GM23338 (cell line): ENCODE results near the gene SPTA1. TPM values are rescaled to one million over a fixed set of nuclear protein-coding genes. Genes with fewer than 3 reads are reported as not detected.

ENCODE experiments used
- ATAC-seq: fragments of 200-7000 bp; cut with Tn5 transposase; 3 replicates; pipeline ENCODE4 v1.9.1; 2020
- DNase-seq: peaks from one replicate; pipeline ENCODE4 v3.0.0-alpha.2; 2015; ENCODE audit warnings: low spot score
- H2AFZ ChIP-seq: fragments of 200-600 bp; sonication (generic); 2 replicates; pipeline ENCODE4 v1.8.0; 2016; ENCODE audit warnings: antibody characterized with exemption, mild to moderate bottlenecking, moderate library complexity
- H3F3A ChIP-seq: fragments of 200-600 bp; sonication (generic); replicated peaks from 2 replicates; pipeline ENCODE4 v1.8.0; 2017; ENCODE audit warnings: antibody characterized with exemption, mixed run types, low read depth
- H3K27ac ChIP-seq: fragments of 200-600 bp; sonication (generic); 2 replicates; pipeline ENCODE4 v1.6.1; 2016; ENCODE audit warnings: low read depth
- H3K27me3 ChIP-seq: fragments of 200-600 bp; sonication (generic); 2 replicates; pipeline ENCODE4 v1.8.0; 2016; ENCODE audit warnings: mild to moderate bottlenecking, mixed run types, moderate library complexity; ENCODE audit not compliant: insufficient read depth
- H3K36me3 ChIP-seq: fragments of 200-600 bp; sonication (generic); 2 replicates; pipeline ENCODE4 v1.8.0; 2016; ENCODE audit warnings: mild to moderate bottlenecking; ENCODE audit not compliant: insufficient read depth
- H3K4me1 ChIP-seq: fragments of 200-600 bp; sonication (generic); 2 replicates; pipeline ENCODE4 v1.8.0; 2016; ENCODE audit warnings: mild to moderate bottlenecking, moderate library complexity; ENCODE audit not compliant: insufficient read depth
- H3K4me2 ChIP-seq: fragments of 200-600 bp; sonication (generic); 2 replicates; pipeline ENCODE4 v1.7.1; 2017; ENCODE audit warnings: mixed run types
- H3K4me3 ChIP-seq: fragments of 200-600 bp; sonication (generic); 2 replicates; pipeline ENCODE4 v1.6.1; 2016; ENCODE audit warnings: mixed run types
- H3K79me2 ChIP-seq: fragments of 200-600 bp; sonication (generic); replicated peaks from 2 replicates; pipeline ENCODE4 v1.8.0; 2017; ENCODE audit warnings: mild to moderate bottlenecking; ENCODE audit not compliant: insufficient read depth
- H3K9me2 ChIP-seq: fragments of 200-600 bp; sonication (generic); 2 replicates; pipeline ENCODE4 v1.8.0; 2017; ENCODE audit not compliant: insufficient read depth
- H4K20me1 ChIP-seq: fragments of 200-600 bp; sonication (generic); replicated peaks from 2 replicates; pipeline ENCODE4 v1.8.0; 2017; ENCODE audit warnings: mild to moderate bottlenecking; ENCODE audit not compliant: insufficient read depth
- H3K27ac Mint-ChIP-seq: 2 replicates; pipeline ENCODE4 v1.8.0; 2020; ENCODE audit warnings: inconsistent platforms, mild to moderate bottlenecking, moderate library complexity, mixed read lengths
- H3K27me3 Mint-ChIP-seq: 3 replicates; pipeline ENCODE4 v1.8.0; 2022; ENCODE audit warnings: low read depth, mild to moderate bottlenecking, moderate library complexity, mixed read lengths, inconsistent platforms; ENCODE audit not compliant: insufficient read depth, poor library complexity
- H3K36me3 Mint-ChIP-seq: 3 replicates; pipeline ENCODE4 v1.8.0; 2021; ENCODE audit warnings: low read depth, mild to moderate bottlenecking, inconsistent platforms, moderate library complexity, mixed read lengths
- H3K4me1 Mint-ChIP-seq: 3 replicates; pipeline ENCODE4 v1.8.0; 2020; ENCODE audit warnings: mild to moderate bottlenecking, inconsistent platforms, mixed read lengths
- H3K4me3 Mint-ChIP-seq: 3 replicates; pipeline ENCODE4 v1.8.0; 2021; ENCODE audit warnings: moderate library complexity, mild to moderate bottlenecking, inconsistent platforms, mixed read lengths
- H3K9me3 Mint-ChIP-seq: 3 replicates; pipeline ENCODE4 v1.8.0; 2020; ENCODE audit warnings: moderate library complexity, mild to moderate bottlenecking, inconsistent platforms, mixed read lengths
- CREB1 ChIP-seq: fragments of 250-450 bp; sonication (Bioruptor Pico); IDR thresholded peaks from 2 replicates; pipeline ENCODE4 v1.5.0; 2020; ENCODE audit warnings: low read depth, mild to moderate bottlenecking, moderate library complexity
- CTCF ChIP-seq, 2 experiments: fragments of 200-600 bp in 1 of 2; sonication (generic) in 1 of 2; conservative IDR thresholded peaks; 2 replicates each; pipeline versions ENCODE4 v1.5.1 to v1.6.1; 2016 to 2017; ENCODE audit warnings: antibody characterized with exemption in 2 of 2, low read depth in 2 of 2, mild to moderate bottlenecking in 2 of 2, moderate library complexity in 1 of 2
- ETS1 ChIP-seq: IDR thresholded peaks from 2 replicates; pipeline ENCODE4 v1.6.1; 2016; ENCODE audit warnings: antibody characterized with exemption
- EZH2 ChIP-seq: fragments of 200-600 bp; sonication (generic); IDR thresholded peaks from one replicate; pipeline ENCODE4 v1.8.0; 2017; ENCODE audit warnings: antibody characterized with exemption, mild to moderate bottlenecking, low read depth; ENCODE audit not compliant: unreplicated experiment
- EZH2phosphoT487 ChIP-seq: fragments of 200-600 bp; sonication (generic); IDR thresholded peaks from one replicate; pipeline ENCODE4 v1.8.1; 2018; ENCODE audit warnings: antibody characterized with exemption; ENCODE audit not compliant: unreplicated experiment
- JUNB ChIP-seq: IDR thresholded peaks from one replicate; pipeline ENCODE4 v1.6.1; 2016; ENCODE audit warnings: antibody characterized with exemption; ENCODE audit not compliant: unreplicated experiment
- NANOG ChIP-seq: IDR thresholded peaks from 2 replicates; pipeline ENCODE4 v1.6.1; 2016; ENCODE audit warnings: antibody characterized with exemption, borderline replicate concordance
- POLR2AphosphoS5 ChIP-seq: IDR thresholded peaks from 2 replicates; pipeline ENCODE4 v1.6.1; 2016; ENCODE audit warnings: antibody characterized with exemption, low read depth
- REST ChIP-seq: IDR thresholded peaks from one replicate; pipeline ENCODE4 v1.6.1; 2018; ENCODE audit warnings: antibody characterized with exemption; ENCODE audit not compliant: unreplicated experiment
- STAT1 ChIP-seq: IDR thresholded peaks from one replicate; pipeline ENCODE4 v1.6.1; 2016; ENCODE audit warnings: antibody characterized with exemption; ENCODE audit not compliant: unreplicated experiment
- ZNF114 ChIP-seq: fragments of 250-450 bp; sonication (Bioruptor Pico); IDR thresholded peaks from 2 replicates; pipeline ENCODE4 v1.5.0; 2020; ENCODE audit warnings: mild to moderate bottlenecking, moderate library complexity
- ZNF331 ChIP-seq: fragments of 250-450 bp; sonication (Bioruptor Pico); IDR thresholded peaks from 2 replicates; pipeline ENCODE4 v1.5.0; 2020; ENCODE audit warnings: low read depth, mild to moderate bottlenecking, moderate library complexity
- ZNF462 ChIP-seq: fragments of 250-450 bp; sonication (Bioruptor Pico); IDR thresholded peaks from 2 replicates; pipeline ENCODE4 v1.5.0; 2020; ENCODE audit warnings: mild to moderate bottlenecking, moderate library complexity
- polyA plus RNA-seq: library from polyadenylated mRNA; unstranded; fragments of >200 nt; fragmentation: Nextera tagmentation; extraction: Ambion mirVana; gene quantifications from 2 replicates; pipeline ENCODE4 v1.2.1, GENCODE V29; 2016
- total RNA-seq: library from RNA; depleted of rRNA; stranded (reverse); fragments of >200 nt; shearing (Covaris generic); gene quantifications from 2 replicates; pipeline ENCODE4 v1.2.3, GENCODE V29; 2014

Gene SPTA1
- total and polyA plus RNA-seq, 2 experiments from 2014 or later = not detected

GRCh38 chr1:158724442-158724841, 37.9 kb upstream of the SPTA1 start:
- Histone ChIP-seq H3K27ac (no peak overlapping the region), H3K36me3 (no peaks in the 10 kb centered on the region), H2AFZ (no peak overlapping the region), H3K27me3 (no peaks in the 10 kb centered on the region), H3K4me3 (no peak overlapping the region), H3F3A (no peaks in the 10 kb centered on the region), H3K79me2 (no peaks in the 10 kb centered on the region), H3K4me1 (no peaks in the 10 kb centered on the region), H3K4me2 (no peak overlapping the region), H4K20me1 (no peaks in the 10 kb centered on the region), H3K9me2 (no peaks in the 10 kb centered on the region)
- H3K27me3 Mint-ChIP-seq = no peaks in the 10 kb centered on the region
- DNase-seq = no peak
- ATAC-seq = no peak
- no peaks in the 10 kb centered on the region for H3K36me3 Mint-ChIP-seq
- H3K9me3 Mint-ChIP-seq = no peaks in the 10 kb centered on the region
- no peaks in the 10 kb centered on the region for H3K4me1 Mint-ChIP-seq
- no peak overlapping the region for H3K4me3 Mint-ChIP-seq
- no peak overlapping the region for H3K27ac Mint-ChIP-seq
- no peak for TF ChIP-seq EZH2phosphoT487
- TF ChIP-seq ZNF331 (CRISPR knock-in tag) = no peak
- TF ChIP-seq ZNF114 (CRISPR knock-in tag) = no peak
- no peak for TF ChIP-seq REST
- TF ChIP-seq NANOG = no peak
- TF ChIP-seq ETS1 = no peak
- TF ChIP-seq JUNB = no peak
- TF ChIP-seq ZNF462 (CRISPR knock-in tag) = no peak
- no peak for TF ChIP-seq CREB1 (CRISPR knock-in tag)
- no peak for TF ChIP-seq EZH2
- no peak for TF ChIP-seq CTCF (conservative IDR thresholded peaks at IDR 0.05; ENCODE audit: low read depth in 2 of 2)
- no peak for TF ChIP-seq POLR2AphosphoS5
- TF ChIP-seq STAT1 = no peak
